SH-SY5Y (cell line): ENCODE results near the gene PARD3.

Source experiments
- GATA2 ChIP-seq: IDR thresholded peaks from 2 replicates; pipeline ENCODE4 v1.6.1; 2011; ENCODE audit warnings: mild to moderate bottlenecking, low read depth, low read length
- GATA3 ChIP-seq: IDR thresholded peaks from 2 replicates; pipeline ENCODE4 v1.6.1; 2011; ENCODE audit warnings: low read depth, mild to moderate bottlenecking, low read length, moderate library complexity

DNA sequence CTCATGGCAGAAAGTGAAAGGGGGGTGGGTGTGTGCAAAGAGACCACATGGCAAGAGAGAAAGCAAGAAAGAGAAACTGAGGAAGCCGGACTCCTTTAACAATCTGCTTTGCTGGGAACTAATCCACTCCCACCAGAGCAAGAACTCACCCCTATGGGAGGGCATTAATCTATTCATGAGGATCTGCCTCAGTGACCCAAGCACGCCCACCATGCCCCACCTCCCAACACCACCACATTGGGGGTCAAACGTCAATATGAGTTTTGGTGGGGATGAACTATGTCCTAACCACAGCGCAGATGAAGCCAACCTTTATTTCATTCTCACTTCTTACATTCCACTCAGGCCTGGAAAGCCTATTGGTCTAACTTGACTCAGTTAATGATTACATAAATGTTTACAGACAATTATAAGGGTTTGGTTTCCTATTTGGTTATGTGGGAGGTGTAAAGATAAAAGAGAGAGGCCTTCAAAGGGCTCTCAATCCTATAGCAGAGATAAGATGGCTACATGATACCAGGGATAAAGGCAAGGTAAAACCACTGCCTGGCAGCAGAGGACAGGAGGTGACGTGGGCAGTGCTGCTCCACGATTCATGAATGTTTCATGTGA, 601.8 kb downstream of the PARD3 start:
- no peak for TF ChIP-seq GATA2
- no peak for TF ChIP-seq GATA3
